HG03095 (cell line): Measurements from ENCODE around the gene KIAA0930.
"Not testable (repeated sequence)": the region's sequence is repeated elsewhere in the genome, so short reads cannot be mapped to it uniquely, and the experiment has no call there.

Experiments used
- ATAC-seq: cut with Tn5 transposase; IDR thresholded peaks from one replicate; pipeline ENCODE4 v1.9.1; 2021; ENCODE audit warnings: moderate library complexity; ENCODE audit not compliant: unreplicated experiment

Gene KIAA0930

DNA sequence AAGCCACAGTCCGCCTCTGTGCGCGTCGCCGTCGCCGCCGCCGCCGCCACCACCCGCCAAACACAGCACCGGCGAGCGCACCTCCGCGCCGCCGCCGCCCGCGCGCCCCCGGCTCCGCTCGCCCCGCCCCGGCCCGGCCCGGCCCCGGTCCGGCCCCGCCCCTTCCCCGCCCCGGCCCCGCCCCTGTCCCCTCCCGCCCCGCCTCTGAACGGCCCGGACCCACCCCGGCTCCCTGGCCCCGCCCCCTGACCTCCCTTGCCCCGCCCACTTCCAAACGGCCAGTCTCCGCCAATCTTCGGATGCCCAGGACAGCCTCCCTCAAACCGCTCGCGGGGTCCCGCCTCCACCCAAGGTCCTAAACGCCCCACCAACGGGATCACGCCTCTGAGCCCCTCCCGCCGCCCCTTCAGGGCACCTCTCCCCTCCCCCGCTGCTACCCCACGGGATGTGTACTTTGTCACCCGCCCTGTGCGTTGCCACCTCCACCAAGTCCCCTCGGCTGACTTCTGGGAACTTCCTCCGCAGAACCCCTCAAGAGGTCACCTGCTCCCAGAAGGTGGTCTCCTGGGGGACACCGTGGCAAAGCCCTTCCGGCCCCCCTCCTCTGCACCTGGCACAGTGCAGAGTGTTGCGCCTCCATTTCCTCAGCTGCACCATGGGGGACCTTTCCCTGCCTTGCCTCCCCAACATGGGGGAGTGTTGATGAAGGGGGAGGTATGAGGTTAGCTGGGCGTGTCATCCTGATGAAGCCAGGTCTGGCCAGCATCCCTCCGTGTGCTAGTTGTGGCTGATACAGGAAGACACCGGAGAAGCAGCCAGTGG, at the start of gene KIAA0930:
Gene KIAA0930, minus strand, starts transcription at position 85 of the 822 bp plus-strand sequence. CDS start 191 bp downstream, outside the sequence.
- no peak for ATAC-seq

GRCh38 chr22:45286854-45287551, 46.3 kb upstream of the KIAA0930 start:
- no peak for ATAC-seq

DNA sequence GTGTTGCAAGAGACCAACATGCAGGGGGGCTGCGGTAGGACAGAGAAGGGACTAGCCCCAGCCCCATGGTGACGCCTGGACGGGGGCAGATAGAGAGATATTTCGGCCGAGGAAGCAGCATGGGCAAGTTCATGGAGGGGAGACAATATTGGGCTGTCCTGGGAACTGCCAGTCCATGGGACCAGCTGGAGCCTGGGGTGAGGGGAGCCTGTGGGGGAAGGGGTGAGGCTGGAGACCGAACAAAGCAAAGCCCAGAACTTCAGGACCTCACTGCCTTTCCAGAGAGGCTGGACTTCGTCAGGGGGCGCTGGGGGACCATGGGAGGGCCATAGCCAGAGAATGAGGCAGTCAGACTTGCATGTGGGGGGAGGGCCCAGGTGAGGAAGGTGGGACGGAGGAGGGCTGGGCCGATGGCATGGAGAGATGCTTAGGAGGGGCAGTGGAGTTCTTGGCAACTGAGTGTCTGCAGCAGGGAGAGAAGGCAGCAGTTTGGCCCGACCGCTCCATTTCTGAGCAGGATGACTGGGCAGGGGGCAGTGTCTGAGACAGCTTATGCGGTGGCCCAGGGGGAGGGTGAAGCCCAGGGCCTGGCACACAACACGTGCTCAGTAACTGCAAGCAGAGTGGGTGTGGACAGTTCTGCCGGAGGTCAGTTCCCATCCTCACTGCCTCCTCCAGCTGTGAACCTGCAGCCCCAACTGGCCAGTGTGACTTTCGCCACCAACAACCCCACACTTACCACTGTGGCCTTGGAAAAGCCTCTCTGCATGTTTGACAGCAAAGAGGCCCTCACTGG, 44.8 kb upstream of the KIAA0930 start:
- ATAC-seq = no peak

DNA sequence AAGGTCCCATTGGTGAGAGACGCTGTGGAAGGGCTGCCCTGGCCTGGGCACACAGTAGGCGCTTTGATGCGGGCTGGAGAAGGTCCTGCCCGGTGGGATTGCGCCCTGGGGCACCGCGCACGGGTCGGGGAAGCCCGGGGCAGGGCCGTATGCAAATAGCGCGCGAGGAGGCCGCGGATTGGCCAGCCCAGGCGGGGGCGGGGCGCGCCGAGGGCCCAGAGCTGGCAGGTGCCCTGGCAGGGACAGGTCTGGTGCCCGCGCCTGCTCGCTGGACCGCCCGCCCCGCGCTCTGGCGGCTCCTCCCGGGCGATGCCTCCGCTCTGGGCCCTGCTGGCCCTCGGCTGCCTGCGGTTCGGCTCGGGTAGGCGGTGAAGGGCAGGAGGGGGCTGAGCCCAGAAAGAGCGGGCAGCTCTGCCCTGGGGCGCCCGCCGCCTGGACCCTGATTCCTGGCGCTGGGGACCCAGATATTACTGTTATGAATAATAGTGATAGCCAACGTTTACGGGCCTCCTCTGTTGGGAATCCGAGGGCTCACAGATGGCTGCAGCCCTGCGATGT, 44.1 kb upstream of the KIAA0930 start, which contains the start of gene UPK3A:
Gene UPK3A, plus strand, starts transcription at position 245 of the 558 bp plus-strand sequence. Its CDS starts 65 bp downstream, at position 310.
- no peak for ATAC-seq

DNA sequence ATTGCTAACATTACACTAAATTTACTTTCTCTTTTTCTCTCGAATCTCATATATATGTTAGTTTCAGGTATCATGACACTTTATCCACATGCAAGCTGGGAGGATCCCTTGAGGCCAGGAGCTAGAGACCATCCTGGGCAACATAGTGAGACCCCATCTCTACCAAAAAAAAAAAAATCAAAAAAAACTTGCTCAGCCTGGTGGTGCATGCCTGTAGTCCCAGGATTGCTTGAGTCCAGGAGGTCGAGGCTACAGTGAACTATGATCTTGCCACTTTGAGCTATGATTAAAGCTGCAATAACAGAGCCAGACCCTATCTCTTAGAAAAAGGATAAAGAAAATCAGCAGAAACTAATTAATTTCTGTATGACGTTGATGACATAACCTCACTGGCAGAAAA, 40.3 kb upstream of the KIAA0930 start:
- no peak for ATAC-seq

GRCh38 chr22:45280587-45280980, 39.9 kb upstream of the KIAA0930 start:
- no peak for ATAC-seq

GRCh38 chr22:45278125-45278524, 37.4 kb upstream of the KIAA0930 start:
- no peak for ATAC-seq

GRCh38 chr22:45277720-45278119, 37.0 kb upstream of the KIAA0930 start:
- not testable (repeated sequence) for ATAC-seq

- no peak for ATAC-seq
These were observed 35.9 kb upstream of the KIAA0930 start for GRCh38 chr22:45276507-45277105.

DNA sequence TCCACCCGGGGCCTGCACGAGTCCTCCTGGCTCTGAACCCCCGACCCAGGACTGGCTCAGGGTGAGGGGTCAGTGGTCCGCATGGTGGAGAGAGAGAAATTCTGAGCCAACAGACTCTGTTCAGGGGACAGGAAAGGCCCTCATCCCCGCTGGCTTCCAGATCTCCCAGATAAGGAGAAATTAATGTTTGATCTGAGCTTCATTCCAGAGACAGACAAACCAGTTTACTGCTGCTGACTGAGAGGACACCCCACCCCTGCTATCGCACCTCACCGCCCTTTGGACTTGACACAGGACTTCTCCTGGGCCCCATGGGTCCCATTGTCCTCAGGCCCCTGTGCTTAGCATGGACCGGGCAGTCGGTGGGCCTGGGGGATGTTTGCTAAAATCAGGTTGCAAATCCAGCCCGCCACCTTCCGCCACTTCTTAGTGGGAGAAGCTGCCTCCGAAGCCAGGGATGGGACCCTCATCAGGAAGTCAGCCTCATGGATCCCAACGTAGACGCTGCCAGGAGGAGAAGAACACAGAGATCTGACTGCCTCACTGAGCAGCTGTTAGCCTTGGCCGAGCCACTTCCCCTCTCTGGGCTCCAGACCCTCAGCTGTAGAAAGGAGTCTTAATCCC, 32.9 kb upstream of the KIAA0930 start:
- no peak for ATAC-seq

DNA sequence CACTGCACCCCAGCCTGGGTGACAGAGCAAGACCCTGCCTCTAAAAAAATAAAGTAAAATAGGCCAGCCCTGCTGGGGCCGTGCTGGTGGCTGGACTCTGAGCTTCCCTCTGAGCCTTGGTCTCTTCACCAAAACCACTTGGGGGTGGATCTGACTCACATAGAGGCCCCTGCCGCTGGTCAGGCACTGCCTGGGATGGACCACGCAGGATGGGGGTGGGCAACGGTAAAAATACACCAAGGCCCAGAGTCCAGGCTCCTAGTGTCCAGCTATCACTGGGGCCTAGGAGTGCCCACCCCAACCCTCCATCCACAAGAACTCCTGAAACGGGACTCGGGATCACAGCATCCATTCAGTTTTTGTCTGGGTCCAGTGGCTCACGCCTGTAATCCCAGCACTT, 31.8 kb upstream of the KIAA0930 start:
- ATAC-seq = no peak

DNA sequence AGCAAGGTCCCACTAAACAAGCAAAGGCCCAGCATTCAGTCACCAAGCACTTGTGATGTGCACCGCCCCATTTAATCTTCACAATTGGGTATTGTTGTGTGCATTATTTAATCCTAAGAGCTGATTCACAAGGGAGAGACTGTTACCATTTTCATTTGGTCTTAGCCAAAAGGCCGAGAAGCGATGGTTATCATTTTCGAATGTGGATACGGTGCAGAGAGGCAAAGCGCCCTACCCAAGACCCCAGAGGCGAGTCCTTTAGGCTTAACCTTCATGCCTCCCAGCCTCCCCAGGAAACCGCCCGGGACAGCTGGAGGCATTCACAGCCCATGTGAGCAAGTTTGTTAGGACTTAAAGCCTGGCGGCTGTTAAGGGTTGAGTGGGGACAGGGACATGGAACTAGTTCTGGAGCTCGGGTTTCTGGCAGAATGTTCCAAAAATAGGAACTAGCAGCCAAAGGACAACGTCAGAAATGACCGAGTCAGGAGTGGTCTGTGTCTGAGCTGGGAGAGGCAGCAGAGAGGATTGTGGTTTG, 31.0 kb upstream of the KIAA0930 start:
- ATAC-seq = no peak

DNA sequence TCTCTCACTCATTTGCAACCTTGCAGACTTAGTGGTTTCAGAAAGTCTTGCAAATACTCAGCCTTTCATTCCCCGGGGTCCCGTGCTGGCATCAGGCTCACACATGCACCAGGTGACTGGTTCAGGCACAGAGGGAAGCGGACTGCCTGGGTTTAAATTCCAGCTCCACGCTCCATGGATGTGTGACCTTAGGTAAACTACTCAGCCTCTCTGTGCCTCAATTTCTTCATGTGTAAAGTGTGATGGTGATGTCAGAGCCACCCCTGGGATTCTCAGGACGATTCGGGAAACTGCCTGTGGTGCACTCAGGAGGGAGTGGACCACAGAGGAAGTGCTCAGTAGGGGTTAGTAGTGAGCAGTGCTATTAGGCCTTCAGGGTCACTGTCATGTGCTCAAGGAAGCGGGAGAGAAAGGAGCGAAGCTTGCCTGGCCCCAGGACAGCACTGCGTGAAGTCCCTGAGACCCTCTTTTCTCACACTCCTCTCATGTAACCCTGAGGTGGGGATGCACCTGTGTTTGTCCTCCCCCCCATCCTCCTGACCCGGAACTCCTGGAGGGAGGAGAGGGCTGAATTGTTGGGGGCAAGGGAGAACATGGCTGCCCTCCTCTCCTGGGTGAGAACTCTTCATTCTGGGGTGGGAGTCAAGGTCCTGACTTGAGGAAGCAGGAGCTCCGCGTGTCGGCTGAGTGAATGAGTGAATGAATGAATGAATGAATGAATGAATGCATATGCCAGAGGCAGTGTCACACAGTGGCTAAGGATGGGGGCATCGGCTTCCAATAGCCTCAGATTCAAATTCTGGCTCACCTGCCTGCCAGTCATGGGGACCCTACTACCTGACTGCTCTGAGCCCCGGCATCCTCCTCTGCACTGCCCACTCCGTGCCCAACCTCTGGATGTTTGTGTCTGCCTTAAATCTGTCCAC, 29.7 kb upstream of the KIAA0930 start:
- ATAC-seq = no peak

GRCh38 chr22:45268958-45269844, 28.5 kb upstream of the KIAA0930 start:
- peak; percentile 56 for ATAC-seq

DNA sequence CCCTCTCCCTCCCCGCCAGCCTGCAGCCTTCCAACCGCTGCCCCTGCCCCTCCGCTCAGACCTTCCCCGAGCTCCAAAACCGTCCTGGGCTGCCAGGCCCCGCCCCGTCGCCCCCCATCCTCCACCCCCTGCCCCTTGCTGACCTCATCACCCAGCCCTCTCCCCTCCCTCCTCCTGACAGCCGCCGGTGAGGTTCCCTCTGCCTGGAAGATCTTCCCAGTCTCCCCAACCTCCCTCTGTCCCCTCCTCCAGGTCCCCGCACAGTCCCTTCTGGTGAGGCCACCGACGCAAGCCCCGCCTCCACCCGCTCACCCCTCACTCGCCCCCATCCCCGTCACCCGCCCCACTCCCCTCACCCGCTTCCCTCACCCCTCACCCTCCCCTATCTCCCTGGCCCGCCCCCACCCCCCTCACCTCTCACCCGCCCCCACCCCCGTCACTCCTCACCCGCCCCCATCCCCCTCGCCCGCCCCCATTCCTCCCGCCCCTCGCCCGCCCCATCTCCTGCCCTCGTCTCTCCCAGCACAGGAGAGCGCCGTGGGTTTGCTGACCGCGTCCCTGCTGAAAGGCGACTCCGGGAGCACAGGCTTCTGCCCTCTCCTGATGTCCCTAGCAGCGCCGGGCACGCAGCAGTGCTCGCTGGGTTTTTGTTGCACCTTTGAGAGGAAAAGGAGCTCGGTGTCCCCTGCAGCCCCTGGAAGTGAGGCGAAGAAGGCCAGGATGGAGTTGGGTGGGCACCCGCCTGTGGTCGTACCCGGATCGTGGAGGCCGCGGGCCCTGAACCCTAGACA, 27.7 kb upstream of the KIAA0930 start:
- peak; percentile 9 for ATAC-seq

GRCh38 chr22:45265535-45265934, 24.8 kb upstream of the KIAA0930 start:
- no peak for ATAC-seq
